HG03460 (cell line): ENCODE measurements around the gene MROH2A.

ENCODE experiments used
- ATAC-seq: cut with Tn5 transposase; IDR thresholded peaks from one replicate; pipeline ENCODE4 v1.9.1; 2021; ENCODE audit not compliant: unreplicated experiment

Gene MROH2A

DNA sequence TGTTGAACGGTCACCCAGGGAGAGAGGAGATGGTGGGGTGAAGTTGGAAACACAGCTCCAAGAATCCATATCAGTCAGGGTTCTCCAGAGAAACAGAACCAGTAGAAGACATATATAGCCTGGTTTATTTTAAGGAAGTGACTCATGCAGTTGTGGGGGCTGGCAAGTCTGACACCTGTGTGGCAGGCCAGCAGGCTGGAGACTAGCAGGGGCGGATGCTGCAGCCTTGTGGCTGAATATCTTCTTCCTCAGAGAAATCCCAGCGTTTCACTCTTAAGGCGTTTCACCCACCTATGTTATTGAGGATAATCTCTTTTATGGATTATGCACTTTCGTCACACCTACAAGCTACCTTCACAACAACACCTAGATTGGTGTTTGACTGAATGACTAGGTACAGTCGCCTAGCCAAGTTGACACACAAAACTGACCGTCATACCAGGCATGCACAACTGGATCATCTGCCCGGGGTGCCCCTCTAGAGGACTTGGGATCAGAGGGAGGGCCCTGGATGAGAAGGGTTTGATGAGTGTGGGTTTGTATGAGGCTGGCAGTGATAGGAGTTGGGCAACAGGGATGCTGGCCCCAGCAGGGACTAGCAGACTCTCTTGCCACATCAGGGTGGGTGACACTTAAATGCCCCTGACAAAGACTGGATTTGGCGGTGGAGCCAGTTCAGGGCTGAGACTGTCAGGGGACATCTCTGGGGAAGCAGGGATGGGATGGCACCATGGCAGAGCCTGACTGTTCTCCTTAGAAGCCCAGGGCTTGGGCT is 23.4 kb downstream of the MROH2A start:
- no peak for ATAC-seq

DNA sequence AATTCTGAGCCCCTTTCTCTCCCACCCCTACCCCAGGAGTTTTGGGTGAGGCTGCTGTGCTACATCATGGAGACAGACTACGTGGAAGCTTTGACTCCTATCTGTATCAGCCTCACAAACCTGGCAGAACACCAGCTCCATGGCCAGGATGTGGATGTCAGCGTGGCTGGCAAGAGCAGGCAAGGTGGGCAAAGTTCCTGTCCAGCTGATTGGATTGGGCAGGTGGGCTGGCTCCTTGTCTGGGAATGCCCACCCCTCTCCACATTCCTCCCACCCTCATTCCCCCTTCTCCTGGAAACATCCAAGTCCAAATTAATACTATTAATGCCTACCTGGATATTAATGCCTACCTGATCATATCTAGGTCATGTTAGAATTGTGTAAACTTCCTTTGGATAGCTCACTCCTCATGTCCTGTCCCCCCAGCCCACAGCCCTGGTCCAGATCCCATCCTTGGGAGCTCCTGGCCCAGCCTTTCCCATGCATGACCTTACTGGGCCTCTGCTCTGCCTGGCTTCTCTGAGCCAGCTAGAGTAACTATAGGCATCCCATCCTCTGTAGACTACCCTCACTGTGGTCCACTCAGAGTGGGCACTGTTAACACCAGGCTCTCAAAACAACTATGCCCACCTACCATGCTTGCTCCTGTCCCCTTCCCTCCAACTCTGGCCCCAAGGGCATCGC is 24.1 kb downstream of the MROH2A start:
- no peak for ATAC-seq

DNA sequence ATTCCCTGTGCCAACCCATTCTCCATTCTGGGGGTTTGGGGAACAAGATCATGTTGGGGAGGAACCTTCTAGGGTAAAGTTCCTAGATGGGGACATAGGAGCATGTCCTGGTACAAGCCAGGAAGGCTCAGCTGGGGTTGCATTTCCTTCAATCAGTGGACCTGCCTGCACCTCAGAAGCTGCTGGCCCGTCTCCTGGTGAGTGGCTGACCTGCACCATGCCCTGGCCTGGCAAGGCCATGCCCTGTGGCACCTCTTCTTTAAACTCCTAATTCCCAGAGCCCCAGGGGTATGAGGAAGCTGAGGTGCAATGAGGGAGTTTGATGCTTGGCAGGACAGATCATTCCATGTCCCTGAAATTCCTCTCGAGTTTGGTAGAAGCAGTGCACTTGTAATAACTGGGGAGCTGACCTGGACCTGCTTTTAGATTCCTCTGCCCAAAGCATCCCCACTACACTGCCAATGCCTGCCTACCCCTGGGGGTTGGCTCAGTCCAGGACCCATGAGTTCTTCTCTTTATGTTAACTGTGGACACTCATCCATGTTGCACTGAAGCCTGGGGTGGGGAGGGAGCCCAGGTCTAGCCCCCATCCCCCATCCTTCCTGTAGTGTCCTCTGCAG is 25.3 kb downstream of the MROH2A start:
- no peak for ATAC-seq

DNA sequence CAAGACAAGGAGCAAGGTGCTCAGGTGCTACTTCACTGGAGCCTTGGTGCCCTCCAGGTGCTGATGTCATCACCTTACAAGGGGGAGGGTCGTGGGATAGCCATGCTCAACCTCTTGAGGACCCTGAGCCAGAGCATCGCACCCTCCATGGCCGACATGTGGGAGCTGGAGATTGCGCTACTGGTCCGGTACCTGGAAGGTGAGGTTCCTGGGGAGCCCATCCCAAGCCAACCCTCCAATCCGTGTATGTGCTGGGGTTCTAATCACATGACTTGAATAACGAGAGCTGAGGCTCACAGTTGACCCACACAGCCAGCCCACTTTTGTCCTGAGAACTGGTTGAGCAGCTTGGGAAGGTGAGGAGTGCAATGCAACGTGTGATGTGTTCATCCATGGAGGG is 25.9 kb downstream of the MROH2A start:
- no peak for ATAC-seq

DNA sequence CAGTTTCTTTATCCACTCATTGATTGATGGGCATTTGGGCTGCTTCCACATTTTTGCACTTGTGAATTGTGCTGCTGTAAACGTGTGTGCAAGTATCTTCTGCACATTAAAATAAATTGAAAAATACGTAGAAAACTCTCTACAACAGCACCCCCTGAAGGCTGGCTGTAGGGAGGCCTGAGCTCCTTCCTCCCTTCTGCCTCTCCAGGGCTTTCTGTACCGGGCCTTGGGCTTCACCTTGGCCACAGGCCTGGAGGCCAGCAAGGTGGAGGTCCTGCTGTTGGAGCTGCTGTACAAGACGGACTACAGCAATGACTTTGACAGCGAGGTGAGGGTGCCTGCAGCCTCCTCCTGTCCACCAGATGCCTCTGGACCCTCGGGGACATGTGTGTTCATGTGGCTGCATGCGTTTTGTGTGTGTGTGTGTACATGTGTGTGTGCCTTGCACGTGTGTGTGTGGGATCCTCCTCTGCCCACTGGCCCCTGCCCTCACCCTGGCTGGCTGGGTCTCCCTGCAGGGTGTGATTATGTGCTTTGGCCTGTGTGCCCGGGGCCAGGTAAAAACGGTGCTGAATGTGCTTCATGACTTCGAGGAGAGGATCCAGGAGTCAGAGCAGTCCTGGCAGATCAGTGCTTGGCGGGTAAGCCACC is 29.2 kb downstream of the MROH2A start:
- no peak for ATAC-seq

DNA sequence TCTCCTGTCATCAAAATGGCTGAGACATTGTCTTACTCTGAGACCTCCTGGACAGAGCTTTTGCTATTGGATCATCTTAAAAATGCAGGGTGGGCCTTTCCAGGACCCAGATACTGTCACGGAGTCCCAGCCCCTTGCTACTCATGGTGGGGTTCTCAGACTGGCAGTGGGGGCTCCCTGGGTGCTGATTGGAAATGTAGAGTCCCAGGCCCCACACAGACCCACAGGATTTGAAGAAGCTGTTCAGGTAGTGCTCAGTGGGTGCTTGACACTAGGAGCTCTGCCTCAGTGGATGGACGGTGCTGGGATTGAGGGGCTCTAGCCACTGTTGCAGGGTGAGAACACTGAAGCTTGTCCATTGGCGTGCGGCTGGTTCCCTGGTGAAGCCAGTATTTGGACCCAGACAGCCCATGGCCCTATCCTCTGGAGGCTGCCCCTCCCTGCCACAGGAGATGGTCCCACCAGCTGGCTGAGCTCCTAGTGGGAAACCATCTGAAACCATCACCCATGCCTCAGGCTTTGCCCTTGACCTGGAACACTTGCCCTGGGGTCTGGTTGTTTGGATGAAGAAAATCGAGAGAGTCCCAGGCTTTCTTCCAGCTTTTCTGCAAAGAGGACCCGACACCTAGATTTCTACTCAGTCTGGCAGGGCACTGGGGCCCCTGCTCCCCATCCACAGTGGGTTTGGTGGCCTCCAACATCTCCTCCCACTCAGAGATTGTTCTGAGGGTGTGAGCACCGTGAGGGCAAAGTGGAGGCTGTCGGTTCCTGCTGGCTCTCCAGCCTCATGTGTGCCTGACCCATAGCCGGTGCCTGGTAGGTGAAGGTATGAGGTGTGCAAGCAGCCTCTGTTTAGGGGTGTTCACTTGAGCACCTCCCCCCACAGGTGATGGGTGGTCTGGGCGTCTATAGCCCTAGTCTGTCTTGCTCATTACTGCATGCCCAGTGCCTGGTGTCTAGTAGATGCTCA is 30.1 kb downstream of the MROH2A start:
- no peak for ATAC-seq

DNA sequence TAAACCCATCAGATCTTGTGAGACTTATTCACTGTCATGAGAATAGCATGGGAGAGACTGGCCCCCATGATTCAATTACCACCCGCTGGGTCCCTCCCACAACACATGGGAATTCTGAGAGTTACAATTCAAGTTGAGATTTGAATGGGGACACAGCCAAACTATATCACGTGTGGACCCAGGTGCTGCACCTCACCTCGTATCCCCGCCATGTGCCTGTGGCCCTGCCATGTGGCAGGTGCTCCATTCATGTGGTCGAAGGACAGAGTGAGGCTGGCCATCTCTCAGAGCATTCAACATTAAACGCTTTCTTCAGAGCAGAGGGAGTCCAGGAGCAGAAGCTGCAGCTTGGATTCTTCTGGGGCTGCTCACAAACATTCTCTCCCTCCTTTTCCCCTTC is 32.3 kb downstream of the MROH2A start:
- ATAC-seq, result no peak

DNA sequence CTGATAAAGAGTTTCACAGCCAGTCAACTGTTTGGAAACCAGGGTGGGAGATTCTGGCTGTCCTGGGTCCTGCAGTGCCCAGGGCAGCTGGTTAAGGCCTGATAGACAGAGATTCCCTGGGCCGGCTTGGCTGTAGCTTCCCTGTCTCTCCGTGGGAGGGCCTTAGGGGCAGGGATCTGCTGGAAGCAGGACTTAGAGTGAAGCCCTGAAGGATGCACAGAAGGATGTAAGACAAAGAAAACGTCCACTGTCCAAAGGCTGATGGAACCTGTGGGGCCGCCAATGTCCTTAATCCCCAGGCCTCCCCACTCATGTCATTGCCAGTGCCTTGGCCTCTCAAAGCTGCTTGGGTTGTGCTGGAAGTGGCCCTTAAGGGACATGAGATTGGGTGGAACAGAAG is 33.0 kb downstream of the MROH2A start:
- no peak for ATAC-seq

DNA sequence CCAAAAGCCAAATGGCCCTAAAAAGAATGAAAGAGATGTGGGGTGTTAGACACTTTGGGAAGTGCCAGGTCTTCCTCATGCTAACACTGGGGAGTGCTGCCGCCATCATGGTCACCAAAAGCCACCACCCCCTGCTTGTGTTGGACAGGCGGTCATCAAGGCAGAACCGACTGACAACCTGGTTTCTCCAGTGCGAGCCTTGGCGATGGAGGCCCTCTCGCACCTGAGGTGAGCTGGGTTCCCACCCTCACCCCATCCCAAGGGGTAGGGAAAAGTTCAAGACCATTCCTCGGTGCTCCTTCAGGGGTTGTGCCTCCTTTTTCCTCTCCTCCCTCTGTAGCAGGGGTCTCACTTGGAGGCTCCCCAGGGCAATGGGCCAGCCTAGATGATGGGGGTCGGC is 33.6 kb downstream of the MROH2A start:
- no peak for ATAC-seq

DNA sequence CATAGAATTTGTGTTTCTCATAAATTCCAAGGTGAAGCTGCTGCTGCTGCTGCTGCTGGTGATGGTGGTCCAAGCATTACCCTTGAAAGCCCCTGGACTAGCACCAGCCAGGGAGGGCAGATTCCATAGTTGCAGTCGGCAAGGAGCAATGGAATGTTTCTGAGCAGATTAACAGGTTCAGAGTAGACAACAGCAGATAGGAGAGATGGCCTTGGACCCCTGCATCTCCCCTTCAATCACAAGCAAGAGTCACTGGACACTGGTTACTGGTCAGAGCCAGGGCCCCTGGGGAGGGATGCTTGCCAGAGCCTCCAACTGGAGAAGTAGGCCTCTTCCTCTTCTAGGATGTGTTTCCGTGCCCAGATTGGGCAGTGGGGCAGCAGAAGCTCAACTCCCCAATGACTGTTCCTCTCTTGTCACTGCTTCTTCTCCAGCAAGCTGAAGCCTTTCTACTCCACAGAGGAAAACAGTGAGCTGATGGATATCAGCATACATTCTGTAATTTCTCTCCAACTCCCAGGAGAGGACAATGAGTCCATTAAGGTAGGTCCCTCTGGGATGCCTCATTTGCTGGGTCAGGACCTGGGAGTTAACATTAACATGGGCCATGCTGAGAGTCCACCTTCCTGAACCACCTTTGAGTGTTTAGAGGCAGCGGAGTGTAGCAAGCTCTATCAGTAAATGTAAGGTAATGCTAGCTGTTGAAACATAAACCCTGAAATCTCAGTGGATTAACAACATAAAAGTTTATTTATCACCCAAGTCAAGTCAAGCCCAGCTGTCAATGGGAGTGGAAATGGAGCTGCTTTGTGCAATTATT is 35.3 kb downstream of the MROH2A start:
- ATAC-seq, result no peak

DNA sequence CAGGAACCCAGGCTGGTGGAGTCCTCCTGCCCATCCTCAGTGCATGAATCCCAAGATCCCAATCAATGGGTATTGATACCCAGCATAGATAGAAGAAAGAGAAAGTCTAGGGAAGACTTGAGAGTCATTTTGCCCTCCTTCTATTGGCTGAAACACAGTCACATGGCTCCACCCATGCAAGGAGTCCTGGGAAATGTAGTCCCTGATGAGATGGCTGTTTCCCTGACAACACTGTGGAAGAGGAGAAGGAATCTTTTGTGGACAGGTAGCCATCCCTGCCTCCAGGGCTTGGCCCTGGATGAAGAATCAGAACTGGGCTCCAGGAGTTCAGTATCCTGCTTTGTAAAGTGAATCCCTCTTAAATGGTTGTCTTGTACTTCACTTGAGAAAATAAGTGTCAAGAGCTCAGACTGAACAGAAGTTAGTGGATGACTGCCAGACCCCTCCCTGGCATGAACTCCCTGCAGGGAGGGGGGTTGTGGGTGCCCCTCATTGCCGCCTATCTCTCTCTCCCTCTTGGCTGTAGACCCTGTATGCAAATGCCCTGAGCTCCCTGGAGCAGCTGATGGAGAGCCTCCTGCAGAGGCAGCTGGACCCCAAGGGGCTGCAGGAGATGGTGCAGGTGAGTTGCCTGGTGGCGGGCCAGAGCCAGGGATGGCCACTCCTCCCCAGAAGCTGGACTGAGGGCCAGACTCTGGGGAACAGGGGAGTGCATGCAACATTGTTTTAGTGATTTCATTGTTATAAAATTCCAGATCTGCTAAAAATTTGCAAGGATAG is 36.1 kb downstream of the MROH2A start:
- ATAC-seq, result no peak

DNA sequence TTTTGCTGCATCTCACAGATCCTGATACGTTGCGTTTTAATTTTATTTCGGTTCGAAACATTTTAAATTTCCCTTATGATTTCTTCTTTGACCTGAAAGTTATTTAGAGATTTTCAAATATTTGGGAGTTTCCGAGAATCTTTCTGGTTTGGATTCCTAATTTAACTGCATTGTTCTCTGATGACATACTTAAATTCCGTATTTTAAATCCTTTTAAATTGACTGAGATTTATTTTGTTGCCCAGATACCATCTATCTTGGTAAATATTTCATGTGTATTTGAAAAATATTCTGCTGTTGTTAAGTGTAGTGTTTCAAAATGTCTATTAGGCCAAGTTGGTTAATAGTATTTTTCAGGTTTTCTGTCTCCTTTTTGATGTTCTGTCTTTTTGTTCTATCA is 37.7 kb downstream of the MROH2A start:
- ATAC-seq, result no peak

DNA sequence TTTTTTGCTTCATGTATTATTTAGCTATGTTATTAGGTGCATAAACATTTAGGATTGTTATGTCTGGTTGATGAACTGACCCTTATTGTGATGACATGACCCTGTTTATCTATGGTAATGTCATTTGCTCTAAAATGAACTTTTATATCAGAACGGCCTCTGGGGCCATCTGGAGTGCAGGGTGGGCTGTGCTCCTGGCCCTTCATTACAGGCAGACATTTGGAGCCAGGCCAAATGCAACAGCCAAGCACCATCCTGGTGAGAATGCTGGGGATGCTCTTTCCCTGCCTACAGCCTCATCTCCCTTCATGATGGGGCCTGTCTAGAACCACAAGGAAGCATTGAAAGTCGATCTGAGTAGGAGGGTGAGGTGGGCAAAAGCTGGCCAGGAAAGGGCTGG is 38.2 kb downstream of the MROH2A start:
- no peak for ATAC-seq

DNA sequence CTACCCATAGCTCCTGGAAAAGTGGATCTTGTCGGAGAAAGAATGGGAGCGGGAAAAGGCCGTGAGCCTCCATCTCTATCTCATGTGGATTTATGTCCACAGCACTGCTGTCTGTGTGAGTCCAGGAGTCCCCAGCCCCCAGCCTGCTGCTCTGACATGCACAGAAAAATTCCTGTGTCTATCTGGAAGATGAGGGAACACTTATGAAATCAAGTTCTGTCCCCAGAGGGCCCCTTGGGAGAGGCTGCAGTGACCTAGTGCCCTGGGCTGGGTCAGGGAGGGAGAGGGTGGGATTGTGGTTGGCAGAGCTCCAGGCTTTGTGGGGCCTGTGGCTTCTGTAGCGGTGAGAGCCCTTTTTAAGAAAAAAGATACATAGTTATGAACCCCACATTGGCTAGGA is 38.6 kb downstream of the MROH2A start:
- no peak for ATAC-seq

DNA sequence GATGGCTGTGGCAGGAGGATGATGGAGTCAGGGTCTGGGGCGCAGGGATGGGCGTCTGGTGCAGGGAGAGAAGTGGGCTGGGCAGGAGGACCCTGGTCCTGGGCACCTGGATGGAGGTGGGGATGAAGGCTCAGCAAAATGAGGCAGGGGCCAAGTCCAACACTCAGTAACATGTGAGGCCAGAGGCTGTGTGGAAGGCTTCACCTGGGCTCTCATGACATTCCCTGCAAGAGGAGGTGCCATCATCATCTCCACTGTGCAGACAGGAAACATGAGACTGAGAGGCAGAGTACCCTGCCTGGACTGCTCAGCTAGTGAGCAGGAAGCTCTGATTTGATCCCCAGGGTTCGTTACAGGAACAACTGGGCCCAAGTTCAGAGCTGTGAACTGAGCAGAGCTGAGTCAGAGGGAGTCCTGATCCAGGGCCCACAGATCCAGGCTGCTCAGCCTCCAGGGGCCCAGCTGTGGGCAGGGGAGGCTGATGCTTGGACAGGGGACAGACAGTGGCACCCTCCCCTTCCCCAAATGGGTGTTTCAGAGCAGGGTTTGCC is 39.3 kb downstream of the MROH2A start:
- no peak for ATAC-seq

DNA sequence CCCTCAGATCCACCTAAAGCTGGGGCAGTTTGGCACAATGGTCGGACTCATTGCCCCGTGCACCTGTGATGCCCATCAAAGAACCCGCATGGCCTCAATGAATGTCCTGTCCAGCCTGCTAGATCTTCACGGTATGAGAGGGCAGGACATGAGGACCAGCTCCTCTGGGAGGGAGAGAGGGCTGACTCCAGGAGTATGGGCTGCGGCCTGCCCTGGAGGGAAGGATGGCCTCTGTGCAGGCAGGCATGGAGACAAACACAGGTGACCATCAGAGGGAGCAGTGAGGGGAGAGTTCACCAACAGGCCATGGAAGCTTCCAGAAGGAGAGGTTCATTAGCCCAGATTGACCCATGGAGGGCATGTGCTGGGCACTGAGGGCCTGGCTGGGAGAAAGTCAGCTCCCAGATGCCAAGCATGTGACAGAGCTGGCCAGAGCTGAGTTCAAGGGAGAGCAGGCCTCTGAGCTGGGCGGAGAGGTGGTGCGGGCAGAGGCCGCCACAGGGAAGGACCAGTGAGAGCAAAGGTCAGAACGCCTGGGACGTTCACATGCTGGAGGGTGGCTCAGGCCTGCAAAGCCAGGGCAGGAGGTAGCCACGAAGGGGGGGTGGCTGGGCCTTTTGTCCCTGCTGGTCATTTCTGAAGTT is 40.0 kb downstream of the MROH2A start:
- ATAC-seq, result no peak

DNA sequence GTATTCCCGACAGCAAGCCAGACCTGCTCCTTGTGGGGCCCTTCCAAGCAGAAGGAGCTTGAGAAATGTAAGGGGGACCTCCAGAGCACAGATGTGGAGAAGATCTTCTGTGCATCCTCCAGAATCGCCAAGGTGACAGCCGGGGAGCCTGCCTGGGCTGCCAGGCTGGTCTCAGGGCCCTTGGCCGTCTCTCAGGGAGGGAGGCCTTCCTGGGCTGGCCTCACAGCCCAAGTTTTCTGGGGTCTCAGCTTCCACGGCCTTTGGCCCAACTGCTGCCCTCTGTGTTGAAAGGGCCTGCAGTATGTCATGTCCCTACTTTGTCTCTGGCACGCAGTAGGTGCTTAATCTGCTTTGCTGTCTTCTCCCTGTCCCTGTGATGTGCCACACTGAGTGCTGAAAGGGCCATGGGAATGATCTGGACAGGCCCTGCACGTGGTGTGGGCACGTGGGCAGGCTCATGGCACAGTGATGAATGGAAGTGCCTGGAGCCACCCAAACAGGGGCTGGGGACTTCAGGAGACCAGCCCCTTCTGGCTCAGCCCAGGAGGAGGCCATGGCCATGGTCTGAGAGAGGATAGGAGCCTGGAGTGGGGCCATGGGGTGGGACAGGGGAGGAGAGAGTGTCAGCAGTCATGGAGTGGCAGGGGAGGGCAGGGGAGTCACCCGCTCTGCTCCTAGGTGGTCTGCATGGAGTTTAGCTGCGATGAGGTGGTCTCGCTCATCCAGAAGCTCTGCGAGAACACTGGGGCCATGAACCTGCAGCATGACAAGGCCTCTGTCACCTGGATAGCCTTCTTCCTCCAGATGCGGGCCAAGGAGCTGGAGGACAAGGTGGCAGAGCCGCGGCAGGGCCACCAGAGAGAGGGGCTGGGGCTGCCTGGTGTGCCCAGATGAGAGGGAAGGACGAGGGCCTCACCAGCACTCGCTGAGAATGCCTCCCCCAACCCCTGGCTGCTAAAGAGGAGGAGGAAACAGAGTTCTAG is 40.8 kb downstream of the MROH2A start:
- ATAC-seq, result no peak
